Measurements from ENCODE around the gene FUT6. TPM values are rescaled to one million over a fixed set of nuclear protein-coding genes. Genes with fewer than 3 reads are reported as not detected.

FUT6 gene
- total RNA-seq, 4 donors from 2014 or later, result 90.8 to 329 (median 210) TPM

GRCh38 chr19:5803441-5803751 lies 36.1 kb downstream of the FUT6 start:
- TF ChIP-seq CTCF (IDR thresholded peaks at IDR 0.05) (no peak), POLR2A (IDR thresholded peaks at IDR 0.05) (no peak)
- H3K4me1 ChIP-seq, result peaks cover 4 to 51% (median 11%) of the 10 kb centered on the region in 4 donors
- H3K36me3 ChIP-seq, result no peaks in the 10 kb centered on the region
- peaks cover 0 to 3% (median 0%) of the 10 kb centered on the region in 4 donors for H3K9me3 ChIP-seq
- H3K27me3 ChIP-seq, result no peaks in the 10 kb centered on the region
- no peak overlapping the region for H3K27ac ChIP-seq
- no peak for DNase-seq
- H3K4me3 ChIP-seq, result peak overlapping the region in 3 of 4 donors; percentile 30 to 46 (median 45)

GRCh38 chr19:5801796-5802619 lies 37.5 kb downstream of the FUT6 start:
- Histone ChIP-seq H3K4me1 (peaks cover 4 to 51% (median 11%) of the 10 kb centered on the region in 4 donors), H3K27ac (no peak overlapping the region), H3K36me3 (no peaks in the 10 kb centered on the region), H3K9me3 (peaks cover 0 to 3% (median 0%) of the 10 kb centered on the region in 4 donors), H3K27me3 (no peaks in the 10 kb centered on the region), H3K4me3 (no peak overlapping the region)
- TF ChIP-seq POLR2A (IDR thresholded peaks at IDR 0.05) (no peak), CTCF (IDR thresholded peaks at IDR 0.05) (no peak)
- no peak for DNase-seq

- no peak overlapping the region for H3K27ac ChIP-seq
- H3K4me1 ChIP-seq, result peaks cover 4 to 45% (median 11%) of the 10 kb centered on the region in 4 donors
- H3K27me3 ChIP-seq, result no peaks in the 10 kb centered on the region
- no peak for DNase-seq
- H3K4me3 ChIP-seq, result no peak overlapping the region
- H3K9me3 ChIP-seq, result peaks cover 0 to 3% (median 0%) of the 10 kb centered on the region in 4 donors
- no peak for TF ChIP-seq POLR2A (IDR thresholded peaks at IDR 0.05)
- no peak for TF ChIP-seq CTCF (IDR thresholded peaks at IDR 0.05)
- H3K36me3 ChIP-seq, result no peaks in the 10 kb centered on the region
Observed at GRCh38 chr19:5800361-5801270, 38.9 kb downstream of the FUT6 start.

GRCh38 chr19:5799247-5800241 lies 40.0 kb downstream of the FUT6 start:
- no peaks in the 10 kb centered on the region for H3K36me3 ChIP-seq
- H3K27ac ChIP-seq, result no peak overlapping the region
- DNase-seq, result no peak
- H3K4me3 ChIP-seq, result no peak overlapping the region
- TF ChIP-seq POLR2A (IDR thresholded peaks at IDR 0.05) (no peak), CTCF (IDR thresholded peaks at IDR 0.05) (no peak)
- no peaks in the 10 kb centered on the region for H3K27me3 ChIP-seq
- peaks cover 4 to 40% (median 10%) of the 10 kb centered on the region in 4 donors for H3K4me1 ChIP-seq
- H3K9me3 ChIP-seq, result peaks cover 0 to 3% (median 0%) of the 10 kb centered on the region in 4 donors

GRCh38 chr19:5798244-5798643 lies 41.3 kb downstream of the FUT6 start:
- Histone ChIP-seq H3K27ac (no peak overlapping the region), H3K27me3 (no peaks in the 10 kb centered on the region), H3K4me3 (no peak overlapping the region), H3K9me3 (no peaks in the 10 kb centered on the region), H3K36me3 (no peaks in the 10 kb centered on the region), H3K4me1 (peaks cover 0 to 28% (median 0%) of the 10 kb centered on the region in 4 donors)
- TF ChIP-seq POLR2A (IDR thresholded peaks at IDR 0.05) (no peak), CTCF (IDR thresholded peaks at IDR 0.05) (no peak)
- no peak for DNase-seq
